Measurements from ENCODE around the gene CPD. TPM values are rescaled to one million over a fixed set of nuclear protein-coding genes. Genes with fewer than 3 reads are reported as not detected.
A peak's percentile ranks its signal among the peaks of the same experiment; 100 is the strongest.

The CPD gene
- total and polyA plus RNA-seq, 2 of the 13 experiments (the other 11 are each of a cell fraction or from before 2014, with no cell fraction given), result 46.1 to 72.3 TPM

DNA sequence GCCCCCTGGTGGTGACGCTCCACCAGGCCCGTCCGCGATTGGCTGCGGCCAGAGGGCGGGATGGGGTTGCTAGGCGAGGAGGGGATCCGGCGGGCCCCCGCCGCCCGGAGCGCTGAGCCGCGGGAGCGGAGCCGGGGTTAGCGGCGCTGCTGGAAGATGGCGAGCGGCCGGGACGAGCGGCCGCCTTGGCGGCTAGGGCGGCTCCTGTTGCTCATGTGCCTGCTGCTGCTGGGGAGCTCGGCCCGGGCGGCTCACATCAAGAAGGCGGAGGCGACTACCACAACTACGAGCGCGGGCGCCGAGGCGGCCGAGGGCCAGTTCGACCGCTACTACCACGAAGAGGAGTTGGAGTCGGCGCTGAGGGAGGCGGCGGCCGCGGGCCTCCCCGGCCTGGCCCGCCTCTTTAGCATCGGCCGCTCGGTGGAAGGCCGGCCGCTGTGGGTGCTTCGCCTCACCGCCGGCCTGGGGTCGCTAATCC, at the start of gene CPD (continued):
- TF ChIP-seq ZNF260 (CRISPR knock-in tag; IDR thresholded peaks at IDR 0.05; ENCODE audit: borderline replicate concordance, low read depth) (no peak), RFX3 (CRISPR knock-in tag; IDR thresholded peaks at IDR 0.05) (peak; percentile 82), SRSF4 (IDR thresholded peaks at IDR 0.05; ENCODE audit: low read depth, low read length, poor library complexity, severe bottlenecking) (no peak), ZNF660 (CRISPR knock-in tag; IDR thresholded peaks at IDR 0.05; ENCODE audit: borderline replicate concordance, low read depth) (no peak), EEA1 (CRISPR knock-in tag; IDR thresholded peaks at IDR 0.05; ENCODE audit: borderline replicate concordance) (no peak), ZNF558 (CRISPR knock-in tag; IDR thresholded peaks at IDR 0.05; ENCODE audit: borderline replicate concordance) (no peak; the same call in 1 of the 2 replicates), ZNF468 (CRISPR knock-in tag; IDR thresholded peaks at IDR 0.05) (no peak), CENPX (CRISPR knock-in tag; IDR thresholded peaks at IDR 0.05) (no peak), REXO4 (CRISPR knock-in tag; IDR thresholded peaks at IDR 0.05; ENCODE audit: borderline replicate concordance) (no peak), ARID2 (CRISPR knock-in tag; IDR thresholded peaks at IDR 0.05; ENCODE audit: borderline replicate concordance) (no peak), ZNF282 (IDR thresholded peaks at IDR 0.05; ENCODE audit: partially characterized antibody) (no peak), FOXO1 (CRISPR knock-in tag; IDR thresholded peaks at IDR 0.05) (peak; percentile 54), HOXD1 (CRISPR knock-in tag; IDR thresholded peaks at IDR 0.05) (peak; percentile 57; the same call in 1 of the 2 replicates), TEAD2 (CRISPR knock-in tag; IDR thresholded peaks at IDR 0.05) (no peak)
- TF ChIP-seq, protein P1, sequence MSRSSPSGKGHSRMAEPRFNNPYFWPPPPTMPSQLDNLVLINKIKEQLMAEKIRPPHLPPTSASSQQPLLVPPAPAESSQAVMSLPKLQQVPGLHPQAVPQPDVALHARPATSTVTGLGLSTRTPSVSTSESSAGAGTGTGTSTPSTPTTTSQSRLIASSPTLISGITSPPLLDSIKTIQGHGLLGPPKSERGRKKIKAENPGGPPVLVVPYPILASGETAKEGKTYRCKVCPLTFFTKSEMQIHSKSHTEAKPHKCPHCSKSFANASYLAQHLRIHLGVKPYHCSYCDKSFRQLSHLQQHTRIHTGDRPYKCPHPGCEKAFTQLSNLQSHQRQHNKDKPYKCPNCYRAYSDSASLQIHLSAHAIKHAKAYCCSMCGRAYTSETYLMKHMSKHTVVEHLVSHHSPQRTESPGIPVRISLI (CRISPR knock-in tag; IDR thresholded peaks at IDR 0.05; ENCODE audit: borderline replicate concordance), result no peak
- TF ChIP-seq, protein P2, sequence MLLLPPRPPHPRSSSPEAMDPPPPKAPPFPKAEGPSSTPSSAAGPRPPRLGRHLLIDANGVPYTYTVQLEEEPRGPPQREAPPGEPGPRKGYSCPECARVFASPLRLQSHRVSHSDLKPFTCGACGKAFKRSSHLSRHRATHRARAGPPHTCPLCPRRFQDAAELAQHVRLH (CRISPR knock-in tag; IDR thresholded peaks at IDR 0.05; ENCODE audit: borderline replicate concordance, low read depth), result peak; percentile 55; the same call in 1 of the 2 replicates
- TF ChIP-seq, protein P3, sequence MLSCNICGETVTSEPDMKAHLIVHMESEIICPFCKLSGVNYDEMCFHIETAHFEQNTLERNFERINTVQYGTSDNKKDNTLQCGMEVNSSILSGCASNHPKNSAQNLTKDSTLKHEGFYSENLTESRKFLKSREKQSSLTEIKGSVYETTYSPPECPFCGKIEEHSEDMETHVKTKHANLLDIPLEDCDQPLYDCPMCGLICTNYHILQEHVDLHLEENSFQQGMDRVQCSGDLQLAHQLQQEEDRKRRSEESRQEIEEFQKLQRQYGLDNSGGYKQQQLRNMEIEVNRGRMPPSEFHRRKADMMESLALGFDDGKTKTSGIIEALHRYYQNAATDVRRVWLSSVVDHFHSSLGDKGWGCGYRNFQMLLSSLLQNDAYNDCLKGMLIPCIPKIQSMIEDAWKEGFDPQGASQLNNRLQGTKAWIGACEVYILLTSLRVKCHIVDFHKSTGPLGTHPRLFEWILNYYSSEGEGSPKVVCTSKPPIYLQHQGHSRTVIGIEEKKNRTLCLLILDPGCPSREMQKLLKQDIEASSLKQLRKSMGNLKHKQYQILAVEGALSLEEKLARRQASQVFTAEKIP (CRISPR knock-in tag; IDR thresholded peaks at IDR 0.05; ENCODE audit: borderline replicate concordance), result no peak
- TF ChIP-seq, protein P4, sequence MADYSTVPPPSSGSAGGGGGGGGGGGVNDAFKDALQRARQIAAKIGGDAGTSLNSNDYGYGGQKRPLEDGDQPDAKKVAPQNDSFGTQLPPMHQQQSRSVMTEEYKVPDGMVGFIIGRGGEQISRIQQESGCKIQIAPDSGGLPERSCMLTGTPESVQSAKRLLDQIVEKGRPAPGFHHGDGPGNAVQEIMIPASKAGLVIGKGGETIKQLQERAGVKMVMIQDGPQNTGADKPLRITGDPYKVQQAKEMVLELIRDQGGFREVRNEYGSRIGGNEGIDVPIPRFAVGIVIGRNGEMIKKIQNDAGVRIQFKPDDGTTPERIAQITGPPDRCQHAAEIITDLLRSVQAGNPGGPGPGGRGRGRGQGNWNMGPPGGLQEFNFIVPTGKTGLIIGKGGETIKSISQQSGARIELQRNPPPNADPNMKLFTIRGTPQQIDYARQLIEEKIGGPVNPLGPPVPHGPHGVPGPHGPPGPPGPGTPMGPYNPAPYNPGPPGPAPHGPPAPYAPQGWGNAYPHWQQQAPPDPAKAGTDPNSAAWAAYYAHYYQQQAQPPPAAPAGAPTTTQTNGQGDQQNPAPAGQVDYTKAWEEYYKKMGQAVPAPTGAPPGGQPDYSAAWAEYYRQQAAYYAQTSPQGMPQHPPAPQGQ (CRISPR knock-in tag; IDR thresholded peaks at IDR 0.05; ENCODE audit: borderline replicate concordance), result no peak
